Hypothalamus (tissue), 51 donors: ENCODE results near the gene FGF7.
"Not testable (repeated sequence)": the region's sequence is repeated elsewhere in the genome, so short reads cannot be mapped to it uniquely, and the experiment has no call there.

ENCODE experiments used
- DNase-seq, 51 donors: peaks; one replicate each; lab custom pipeline; 2025; lab: John Stamatoyannopoulos, UW

The FGF7 gene

GRCh38 chr15:49492151-49492550 lies 69.1 kb downstream of the FGF7 start:
- no peak for DNase-seq

DNA sequence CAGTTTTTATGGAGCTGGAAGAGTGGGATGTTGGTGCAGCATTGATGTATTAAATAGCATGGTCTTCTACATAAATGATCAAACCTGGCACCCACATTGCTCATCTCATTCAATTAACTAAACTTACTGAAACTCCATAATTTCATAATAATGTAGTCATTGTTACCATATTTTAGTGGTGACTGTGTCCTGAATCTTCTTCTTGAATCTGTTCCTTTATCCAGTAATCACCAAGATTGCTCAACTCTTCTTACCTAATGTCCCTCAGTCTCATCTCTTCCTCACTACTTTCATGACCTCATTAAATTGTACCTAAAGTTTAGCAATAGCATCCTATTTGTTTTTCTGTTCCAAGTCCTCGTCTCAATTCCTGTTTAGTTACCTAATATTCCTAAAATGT lies 69.8 kb downstream of the FGF7 start:
- no peak for DNase-seq

DNA sequence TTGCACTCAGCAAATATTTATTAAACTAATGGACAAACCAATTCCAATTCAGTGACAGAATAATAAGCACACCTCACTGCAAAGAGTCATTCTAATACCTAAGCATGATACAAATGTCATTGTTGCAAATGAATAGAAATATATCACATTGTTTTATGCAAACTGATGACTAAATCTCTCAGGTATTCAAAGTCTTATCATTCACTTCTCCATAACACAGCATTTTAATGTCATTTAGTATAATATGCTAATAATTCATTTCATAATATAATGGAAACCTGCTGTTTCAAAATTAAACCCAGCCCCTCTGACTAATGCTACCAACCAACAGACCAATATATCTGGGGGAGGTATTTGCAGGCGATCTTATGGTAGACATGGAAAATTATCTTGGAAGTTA lies 71.8 kb downstream of the FGF7 start:
- no peak for DNase-seq

DNA sequence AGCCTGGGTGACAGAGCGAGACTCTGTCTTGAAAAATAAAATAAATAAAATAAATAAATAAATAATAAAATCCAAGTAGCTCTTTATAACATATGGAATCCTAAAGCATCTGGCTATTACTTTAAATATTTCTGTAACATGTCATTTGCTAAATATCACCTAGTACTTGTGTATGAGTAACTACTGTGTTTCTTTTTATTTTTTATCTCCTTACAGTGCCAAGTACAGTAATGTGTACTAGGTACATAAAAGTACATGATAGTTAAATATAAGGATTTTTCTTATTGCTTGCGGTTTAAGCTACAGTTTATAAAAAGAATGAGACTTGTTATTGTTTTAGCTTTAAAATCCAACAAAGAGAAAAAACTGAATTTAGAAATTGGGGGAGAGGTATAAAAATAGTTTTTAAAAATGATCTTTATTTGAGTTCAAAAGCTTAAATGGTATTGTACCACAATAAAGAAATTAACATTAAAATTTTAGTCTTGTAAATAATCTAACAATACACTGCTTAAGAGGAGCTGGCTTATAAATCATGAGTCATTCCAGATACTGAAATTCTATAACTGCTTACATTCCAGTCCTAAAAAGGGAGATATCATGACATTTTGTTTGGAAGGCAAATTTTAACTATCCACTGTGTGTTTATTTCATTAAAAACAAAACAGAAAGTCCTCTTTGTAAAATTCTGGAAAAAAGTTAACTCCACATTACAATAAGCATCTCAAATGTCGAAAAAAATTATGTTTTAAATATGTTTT lies 73.1 kb downstream of the FGF7 start:
- DNase-seq, result no peak

GRCh38 chr15:49501586-49501985 lies 78.5 kb downstream of the FGF7 start:
- no peak for DNase-seq

- DNase-seq, result no peak
Observed at GRCh38 chr15:49506341-49506740, 83.3 kb downstream of the FGF7 start.

GRCh38 chr15:49507261-49507660 lies 84.2 kb downstream of the FGF7 start:
- DNase-seq, result no peak

- not testable (repeated sequence) for DNase-seq
Observed at GRCh38 chr15:49512739-49513138, 89.7 kb downstream of the FGF7 start.

DNA sequence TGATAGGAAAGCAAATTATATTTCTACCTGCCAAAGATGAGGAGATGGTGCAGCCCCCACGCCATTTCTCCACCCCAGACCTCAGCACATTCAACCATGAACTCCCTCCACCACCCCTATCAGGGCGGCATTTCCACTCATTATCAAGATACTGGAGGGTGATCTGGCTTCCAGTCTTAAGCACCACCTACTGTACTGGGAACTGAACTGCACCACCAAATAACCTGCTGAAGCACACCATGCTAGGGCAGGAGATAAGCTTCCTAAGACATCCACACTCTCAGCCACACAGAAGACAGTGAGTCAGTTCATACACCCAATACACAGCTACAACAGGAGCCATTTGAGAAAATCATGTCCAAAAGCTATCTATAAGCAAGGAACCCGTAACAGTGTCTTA lies 98.8 kb downstream of the FGF7 start:
- DNase-seq, result no peak

GRCh38 chr15:49528289-49528688 lies 105.2 kb downstream of the FGF7 start:
- no peak for DNase-seq

- no peak for DNase-seq
Observed at GRCh38 chr15:49530092-49530491, 107.0 kb downstream of the FGF7 start.
